GM12878 (cell line): ENCODE data around the gene MRNIP. TPM values are rescaled to one million over a fixed set of nuclear protein-coding genes. Genes with fewer than 3 reads are reported as not detected.

Experiments used
- ATAC-seq: fragments of 200-7000 bp; cut with Tn5 transposase; 3 replicates; pipeline ENCODE4 v1.9.1; 2020; ENCODE audit warnings: mild to moderate bottlenecking, moderate library complexity
- BruUV-seq: library from RNA; stranded (reverse); fragments of 400-500 nt; replicated peaks from 2 replicates; lab custom pipeline; 2021; lab: Mats Ljungman, UMichigan
- CTCF ChIA-PET: fragments of 300-600 bp; sonication (Branson Sonifier 250); formaldehyde crosslinking; extraction: SDS; loops from one replicate; lab custom pipeline; 2021; ENCODE audit warnings: inconsistent platforms; lab: Yijun Ruan, JAX
- POLR2A ChIA-PET: fragments of 350-600 bp; formaldehyde crosslinking; extraction: SDS; loops from one replicate; lab custom pipeline; 2021; ENCODE audit warnings: inconsistent platforms; lab: Charles Lee
- RAD21 ChIA-PET: fragments of 300-600 bp; sonication (Branson Sonifier 250); formaldehyde crosslinking; loops from one replicate; lab custom pipeline; 2023; ENCODE audit warnings: antibody characterized with exemption; ENCODE audit not compliant: unreplicated experiment; lab: Charles Lee
- SMC1A ChIA-PET: fragments of 300-600 bp; sonication (Branson Sonifier 250); formaldehyde crosslinking; loops from one replicate; lab custom pipeline; 2023; ENCODE audit not compliant: unreplicated experiment, uncharacterized antibody; lab: Charles Lee
- DNase-seq: peaks from one replicate; pipeline ENCODE4 v3.0.0-alpha.2; 2011; ENCODE audit warnings: low read depth, low spot score
- FAIRE-seq: peaks from 3 replicates; lab custom pipeline; 2011; peaks lifted over from hg19 to GRCh38; lab: Jason Lieb, UNC
- H2AFZ ChIP-seq: 2 replicates; pipeline ENCODE4 v1.6.0; 2011; ENCODE audit warnings: low read depth, low read length, control low read depth; ENCODE audit not compliant: control insufficient read depth
- H3K27ac ChIP-seq: 2 replicates; pipeline ENCODE4 v1.5.1; 2011; ENCODE audit warnings: control low read depth; ENCODE audit not compliant: control insufficient read depth, insufficient read depth
- H3K27me3 ChIP-seq, 2 experiments: replicated peaks in 1 of 2; 2 replicates each; pipeline versions ENCODE4 v1.6.0 to v1.6.1; 2011; ENCODE audit warnings: low read length in 1 of 2; ENCODE audit not compliant: control insufficient read depth in 2 of 2, insufficient read depth in 2 of 2
- H3K36me3 ChIP-seq, 2 experiments: 2 replicates each; pipeline ENCODE4 v1.5.1; 2011; ENCODE audit warnings: low read length in 1 of 2; ENCODE audit not compliant: control insufficient read depth in 2 of 2, insufficient read depth in 2 of 2
- H3K4me1 ChIP-seq: 2 replicates; pipeline ENCODE4 v1.6.1; 2011; ENCODE audit warnings: mild to moderate bottlenecking, low read length, moderate library complexity, mixed read lengths; ENCODE audit not compliant: control insufficient read depth, insufficient read depth
- H3K4me2 ChIP-seq: 2 replicates; pipeline ENCODE4 v1.6.0; 2011; ENCODE audit warnings: control low read depth; ENCODE audit not compliant: control insufficient read depth, insufficient read depth
- H3K4me3 ChIP-seq: fragments of 200-600 bp; sonication (generic); 2 replicates; pipeline ENCODE4 v1.5.1; 2016
- H3K79me2 ChIP-seq: 2 replicates; pipeline ENCODE4 v1.6.0; 2011; ENCODE audit warnings: low read length; ENCODE audit not compliant: control insufficient read depth, insufficient read depth
- H3K9ac ChIP-seq: 2 replicates; pipeline ENCODE4 v1.8.0; 2011; ENCODE audit warnings: low read length, control low read depth, mixed read lengths; ENCODE audit not compliant: control insufficient read depth, insufficient read depth
- H3K9me3 ChIP-seq: replicated peaks from 3 replicates; pipeline ENCODE4 v1.5.1; 2011; ENCODE audit warnings: mild to moderate bottlenecking, low read length; ENCODE audit not compliant: control insufficient read depth, insufficient read depth
- H4K20me1 ChIP-seq: 2 replicates; pipeline ENCODE4 v1.6.0; 2011; ENCODE audit not compliant: control insufficient read depth, insufficient read depth
- BMI1 ChIP-seq: fragments of 450-650 bp; IDR thresholded peaks from 2 replicates; pipeline ENCODE4 v1.6.1; 2016; ENCODE audit warnings: mild to moderate bottlenecking, moderate library complexity, borderline replicate concordance
- CBX3 ChIP-seq: fragments of 200-600 bp; sonication (generic); IDR thresholded peaks from 2 replicates; pipeline ENCODE4 v1.6.1; 2016; ENCODE audit warnings: low read depth, borderline replicate concordance
- CEBPB ChIP-seq, 2 experiments: fragments of 150-350 bp in 1 of 2; IDR thresholded peaks; 2 replicates each; pipeline ENCODE4 v1.6.1; 2012 to 2014; ENCODE audit warnings: low read depth in 2 of 2, low read length in 2 of 2, borderline replicate concordance in 1 of 2, inconsistent platforms in 1 of 2
- MYB ChIP-seq: fragments of 150-350 bp; IDR thresholded peaks from 2 replicates; pipeline ENCODE4 v1.6.1; 2014; ENCODE audit warnings: mild to moderate bottlenecking, low read depth, low read length, borderline replicate concordance
- NRF1 ChIP-seq: conservative IDR thresholded peaks from 2 replicates; pipeline ENCODE4 v1.6.1; 2011; ENCODE audit warnings: mild to moderate bottlenecking, low read depth, low read length, improper control_type of control experiment
- RAD51 ChIP-seq: fragments of 450-650 bp; IDR thresholded peaks from 2 replicates; pipeline ENCODE4 v1.6.1; 2016; ENCODE audit warnings: moderate library complexity, mild to moderate bottlenecking, inconsistent platforms
- SMARCA5 ChIP-seq: fragments of 450-650 bp; IDR thresholded peaks from 2 replicates; pipeline ENCODE4 v1.6.1; 2017; ENCODE audit warnings: mild to moderate bottlenecking
- SUZ12 ChIP-seq: fragments of 200-600 bp; sonication (generic); IDR thresholded peaks from one replicate; pipeline ENCODE4 v1.6.1; 2018; ENCODE audit warnings: antibody characterized with exemption, mild to moderate bottlenecking; ENCODE audit not compliant: unreplicated experiment
- TBL1XR1 ChIP-seq: IDR thresholded peaks from 2 replicates; pipeline ENCODE4 v1.6.1; 2012; ENCODE audit warnings: low read depth, low read length, improper control_type of control experiment
- TCF7 ChIP-seq: IDR thresholded peaks from 2 replicates; pipeline ENCODE4 v1.6.1; 2014; ENCODE audit warnings: antibody characterized with exemption, borderline replicate concordance
- WGBS: methylation state at CpG from one replicate; pipeline ENCODE4 v1.1.6; 2016; ENCODE audit warnings: low lambda C conversion rate; ENCODE audit not compliant: insufficient replicate concordance, insufficient coverage; ENCODE audit errors: missing lambda C conversion rate; 5-methylcytosine and 5-hydroxymethylcytosine counted together
- in situ Hi-C: fragments of 300-500 bp; cut with MboI; formaldehyde crosslinking; loops from 9 replicates; pipeline ENCODE4 v1.14.3; 2018; ENCODE audit warnings: mixed read lengths
- intact Hi-C: fragments of 100-400 bp; cut with micrococcal nuclease; formaldehyde crosslinking; loops from one replicate; pipeline ENCODE4 v1.14.2; 2022; ENCODE audit not compliant: unreplicated experiment
- polyA plus RNA-seq, 11 experiments: library from polyadenylated mRNA; depleted of rRNA in 4 of 11; unstranded in 6 of 11; stranded (reverse) in 5 of 11; fragments of >200 nt; fragmentation: Nextera tagmentation in 4 of 11; fragmentation: Illumina TruSeq in 1 of 11; extraction: Ambion mirVana in 4 of 11; extraction: Trizol in 1 of 11; gene quantifications; 1 replicate in 1 of 11; 2 replicates in 10 of 11; pipeline versions ENCODE4 v1.2.1 to v1.2.3, GENCODE V29; 2011 to 2016; ENCODE audit warnings: inconsistent platforms in 2 of 11, missing spikeins in 2 of 11, low read depth in 1 of 11
- total RNA-seq, 4 experiments: library from RNA; depleted of rRNA in 3 of 4; stranded (reverse); fragments of >200 nt in 3 of 4; fragmentation: Illumina TruSeq in 1 of 4; extraction: Trizol in 1 of 4; gene quantifications; 2 replicates each; pipeline versions ENCODE4 v1.2.1 to v1.2.3, GENCODE V29; 2013 to 2021
- TF ChIP-seq, protein P1 (sequence below): IDR thresholded peaks from 2 replicates; pipeline ENCODE4 v1.6.1; 2011; ENCODE audit warnings: borderline replicate concordance, low read depth, mild to moderate bottlenecking, moderate library complexity, mixed read lengths, low read length; ENCODE audit not compliant: insufficient read depth; ENCODE audit errors: extremely low read length
- TF ChIP-seq, protein P2 (sequence below): fragments of 450-650 bp; IDR thresholded peaks from 2 replicates; pipeline ENCODE4 v1.6.1; 2017; ENCODE audit warnings: low read depth, mild to moderate bottlenecking, moderate library complexity
- TF ChIP-seq, protein P3 (sequence below): fragments of 450-650 bp; formaldehyde crosslinking; IDR thresholded peaks from 2 replicates; pipeline ENCODE4 v1.4.0; 2022; ENCODE audit warnings: mild to moderate bottlenecking, moderate library complexity

MRNIP gene
- total and polyA plus RNA-seq, 10 of the 15 experiments (the other 5 are each of a cell fraction or from before 2014, with no cell fraction given): 2.4 to 30.4 (median 13.1) TPM

GRCh38 chr5:179839328-179840256, 19.0 kb downstream of the MRNIP start:
- no peak overlapping the region for H2AFZ ChIP-seq
- peaks cover 17 to 20% of the 10 kb centered on the region in 2 experiments; a peak in 3 of 4 replicates for H3K36me3 ChIP-seq
- CTCF ChIA-PET: interaction anchor here (1.4 kb wide), 1 partner anchor 37 kb away, joined by 3 read pairs; no protein-coding TSS in a partner anchor
- TF ChIP-seq, protein P1, sequence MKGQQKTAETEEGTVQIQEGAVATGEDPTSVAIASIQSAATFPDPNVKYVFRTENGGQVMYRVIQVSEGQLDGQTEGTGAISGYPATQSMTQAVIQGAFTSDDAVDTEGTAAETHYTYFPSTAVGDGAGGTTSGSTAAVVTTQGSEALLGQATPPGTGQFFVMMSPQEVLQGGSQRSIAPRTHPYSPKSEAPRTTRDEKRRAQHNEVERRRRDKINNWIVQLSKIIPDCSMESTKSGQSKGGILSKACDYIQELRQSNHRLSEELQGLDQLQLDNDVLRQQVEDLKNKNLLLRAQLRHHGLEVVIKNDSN: no peak
- TF ChIP-seq SMARCA5: no peak
- TF ChIP-seq NRF1: no peak
- TF ChIP-seq CBX3: no peak
- no peak for TF ChIP-seq TCF7
- TF ChIP-seq, protein P2, sequence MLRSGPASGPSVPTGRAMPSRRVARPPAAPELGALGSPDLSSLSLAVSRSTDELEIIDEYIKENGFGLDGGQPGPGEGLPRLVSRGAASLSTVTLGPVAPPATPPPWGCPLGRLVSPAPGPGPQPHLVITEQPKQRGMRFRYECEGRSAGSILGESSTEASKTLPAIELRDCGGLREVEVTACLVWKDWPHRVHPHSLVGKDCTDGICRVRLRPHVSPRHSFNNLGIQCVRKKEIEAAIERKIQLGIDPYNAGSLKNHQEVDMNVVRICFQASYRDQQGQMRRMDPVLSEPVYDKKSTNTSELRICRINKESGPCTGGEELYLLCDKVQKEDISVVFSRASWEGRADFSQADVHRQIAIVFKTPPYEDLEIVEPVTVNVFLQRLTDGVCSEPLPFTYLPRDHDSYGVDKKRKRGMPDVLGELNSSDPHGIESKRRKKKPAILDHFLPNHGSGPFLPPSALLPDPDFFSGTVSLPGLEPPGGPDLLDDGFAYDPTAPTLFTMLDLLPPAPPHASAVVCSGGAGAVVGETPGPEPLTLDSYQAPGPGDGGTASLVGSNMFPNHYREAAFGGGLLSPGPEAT: no peak
- no peak for TF ChIP-seq TBL1XR1
- TF ChIP-seq CEBPB (IDR thresholded peaks at IDR 0.05; ENCODE audit: borderline replicate concordance in 1 of 2, low read depth in 2 of 2, low read length in 2 of 2): no peak
- TF ChIP-seq, protein P3, sequence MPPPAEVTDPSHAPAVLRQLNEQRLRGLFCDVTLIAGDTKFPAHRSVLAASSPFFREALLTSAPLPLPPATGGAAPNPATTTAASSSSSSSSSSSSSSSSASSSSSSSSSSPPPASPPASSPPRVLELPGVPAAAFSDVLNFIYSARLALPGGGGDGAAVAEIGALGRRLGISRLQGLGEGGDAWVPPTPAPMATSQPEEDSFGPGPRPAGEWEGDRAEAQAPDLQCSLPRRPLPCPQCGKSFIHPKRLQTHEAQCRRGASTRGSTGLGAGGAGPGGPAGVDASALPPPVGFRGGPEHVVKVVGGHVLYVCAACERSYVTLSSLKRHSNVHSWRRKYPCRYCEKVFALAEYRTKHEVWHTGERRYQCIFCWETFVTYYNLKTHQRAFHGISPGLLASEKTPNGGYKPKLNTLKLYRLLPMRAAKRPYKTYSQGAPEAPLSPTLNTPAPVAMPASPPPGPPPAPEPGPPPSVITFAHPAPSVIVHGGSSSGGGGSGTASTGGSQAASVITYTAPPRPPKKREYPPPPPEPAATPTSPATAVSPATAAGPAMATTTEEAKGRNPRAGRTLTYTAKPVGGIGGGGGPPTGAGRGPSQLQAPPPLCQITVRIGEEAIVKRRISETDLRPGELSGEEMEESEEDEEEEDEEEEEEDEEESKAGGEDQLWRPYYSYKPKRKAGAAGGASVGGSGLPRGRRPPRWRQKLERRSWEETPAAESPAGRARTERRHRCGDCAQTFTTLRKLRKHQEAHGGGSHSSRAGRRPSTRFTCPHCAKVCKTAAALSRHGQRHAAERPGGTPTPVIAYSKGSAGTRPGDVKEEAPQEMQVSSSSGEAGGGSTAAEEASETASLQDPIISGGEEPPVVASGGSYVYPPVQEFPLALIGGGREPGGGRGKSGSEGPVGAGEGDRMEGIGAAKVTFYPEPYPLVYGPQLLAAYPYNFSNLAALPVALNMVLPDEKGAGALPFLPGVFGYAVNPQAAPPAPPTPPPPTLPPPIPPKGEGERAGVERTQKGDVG (CRISPR knock-in tag): no peak
- no peak for TF ChIP-seq BMI1
- TF ChIP-seq MYB: no peak
- no peak for TF ChIP-seq SUZ12
- TF ChIP-seq RAD51: no peak
- H3K9ac ChIP-seq: no peak overlapping the region
- ATAC-seq: no peak
- BruUV-seq: TSS peak; percentile 43
- peaks cover 9% of the 10 kb centered on the region for H3K4me1 ChIP-seq
- no peak for FAIRE-seq
- DNase-seq: no peak
- RAD21 ChIA-PET: no interaction called here
- H3K4me2 ChIP-seq: no peak overlapping the region
- SMC1A ChIA-PET: no interaction called here
- intact Hi-C loops: no loop called here
- H4K20me1 ChIP-seq: no peaks in the 10 kb centered on the region
- POLR2A ChIA-PET: no interaction called here
- 95% methylated on average over 16 of the region's 16 CpGs for WGBS
- in situ Hi-C loops: no loop called here
- H3K27me3 ChIP-seq: no peaks in the 10 kb centered on the region
- H3K9me3 ChIP-seq: no peaks in the 10 kb centered on the region
- H3K79me2 ChIP-seq: no peaks in the 10 kb centered on the region
- H3K4me3 ChIP-seq: no peak overlapping the region
- H3K27ac ChIP-seq: no peak overlapping the region
